Small intestine (tissue), 7 donors: ENCODE data around the gene ZFP36L1. TPM values are rescaled to one million over a fixed set of nuclear protein-coding genes. Genes with fewer than 3 reads are reported as not detected.
A peak's percentile ranks its signal among the peaks of the same experiment; 100 is the strongest.

Experiments used
- DNase-seq, 2 donors: peaks; one replicate each; pipeline versions ENCODE4 v3.0.0 to v3.0.0-alpha.2; 2013
- FAIRE-seq: peaks from 2 replicates; lab custom pipeline; 2012; peaks lifted over from hg19 to GRCh38; lab: Jason Lieb, UNC
- H3K27ac ChIP-seq, 3 donors: one replicate each; pipeline ENCODE4 v1.5.1; 2013; ENCODE audit warnings: low read length in 2 of 3, mild to moderate bottlenecking in 2 of 3, control low read depth in 1 of 3, inconsistent platforms in 1 of 3, low read depth in 1 of 3, moderate library complexity in 1 of 3
- H3K27me3 ChIP-seq, 3 donors: one replicate each; pipeline ENCODE4 v1.6.1; 2013; ENCODE audit warnings: low read length in 3 of 3, inconsistent platforms in 1 of 3; ENCODE audit not compliant: control insufficient read depth in 3 of 3, insufficient read depth in 3 of 3
- H3K36me3 ChIP-seq, 3 donors: one replicate each; pipeline ENCODE4 v1.6.1; 2013; ENCODE audit warnings: low read length in 3 of 3, inconsistent platforms in 1 of 3, low read depth in 1 of 3, mild to moderate bottlenecking in 1 of 3, moderate library complexity in 1 of 3; ENCODE audit not compliant: control insufficient read depth in 3 of 3, insufficient read depth in 2 of 3
- H3K4me1 ChIP-seq, 3 donors: one replicate each; pipeline ENCODE4 v1.6.1; 2013; ENCODE audit warnings: low read length in 2 of 3, inconsistent platforms in 1 of 3, low read depth in 1 of 3, mild to moderate bottlenecking in 1 of 3, moderate library complexity in 1 of 3; ENCODE audit not compliant: control insufficient read depth in 3 of 3, insufficient read depth in 2 of 3
- H3K4me3 ChIP-seq, 3 donors: one replicate each; pipeline ENCODE4 v1.5.1; 2013; ENCODE audit warnings: low read length in 3 of 3, control low read depth in 1 of 3, inconsistent platforms in 1 of 3, low read depth in 1 of 3, mild to moderate bottlenecking in 1 of 3, moderate library complexity in 1 of 3
- H3K9me3 ChIP-seq, 2 donors: one replicate each; pipeline ENCODE4 v1.6.1; 2013; ENCODE audit warnings: low read depth in 1 of 2, low read length in 1 of 2; ENCODE audit not compliant: control insufficient read depth in 2 of 2, insufficient read depth in 1 of 2
- WGBS, 3 donors: extraction: QIAGEN DNeasy Blood & Tissue Kit; methylation state at CpG; one replicate each; pipeline ENCODE4 v1.1.7; 2013; 5-methylcytosine and 5-hydroxymethylcytosine counted together
- polyA plus RNA-seq, 4 donors: library from polyadenylated mRNA; stranded (reverse) in 3 of 4; unstranded in 1 of 4; fragments of 200-250 nt in 3 of 4; fragments of 120-200 nt in 1 of 4; gene quantifications; one replicate each; pipeline versions ENCODE4 v1.2.1 to v1.2.3, GENCODE V29; 2013
- donor health status: healthy with polysubstance abuse.
- donor health status: control.
- donor health status: control.
- donor health status: Bipolar disorder and iron deficiency.
- donor health status: healthy.

The ZFP36L1 gene
- polyA plus RNA-seq, 4 donors = 27.6 to 134 (median 51.9) TPM

DNA sequence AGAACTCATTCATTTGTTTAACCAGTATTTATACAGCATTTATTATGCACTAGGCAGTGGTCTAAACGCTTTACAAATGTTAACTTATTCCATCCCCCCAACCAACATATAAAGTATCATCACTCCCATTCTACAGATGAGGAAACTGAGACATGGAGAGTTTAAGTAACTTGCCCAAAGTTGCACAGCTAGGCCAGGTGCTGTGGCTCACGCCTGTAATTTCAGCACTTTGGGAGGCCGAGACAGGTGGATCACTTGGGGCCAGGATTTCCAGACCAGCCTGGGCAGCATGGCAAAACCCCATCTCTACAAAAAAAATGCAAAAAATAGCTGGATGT is 37.9 kb downstream of the ZFP36L1 start:
- Histone ChIP-seq H3K27ac (no peak overlapping the region), H3K4me1 (peaks cover 0 to 66% (median 0%) of the 10 kb centered on the region in 3 donors), H3K27me3 (no peaks in the 10 kb centered on the region), H3K36me3 (no peaks in the 10 kb centered on the region), H3K9me3 (no peaks in the 10 kb centered on the region), H3K4me3 (no peak overlapping the region)
- FAIRE-seq (no peak), DNase-seq (no peak)
- 90 to 96% (median 95%) methylated on average over 3 of the region's 3 CpGs for WGBS, 3 donors

DNA sequence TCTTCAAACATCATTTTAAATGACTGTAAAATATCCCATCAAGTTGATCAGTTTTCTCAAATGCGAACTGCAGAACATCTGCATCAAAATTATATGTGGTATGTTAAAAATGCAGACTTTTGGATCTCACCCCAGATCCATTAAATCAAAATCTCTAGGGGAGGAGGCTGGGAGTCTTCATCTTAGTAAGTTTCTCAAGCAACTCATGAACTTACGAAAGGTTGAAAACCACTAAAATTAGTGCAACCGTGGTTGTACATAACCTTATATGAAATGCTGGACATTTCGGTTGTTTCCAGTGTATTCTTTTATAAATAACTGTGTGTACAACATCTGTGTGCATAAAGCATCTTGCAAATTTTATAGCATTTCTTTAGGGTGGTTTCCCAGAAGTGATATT is 39.2 kb downstream of the ZFP36L1 start:
- H3K27me3 ChIP-seq = no peaks in the 10 kb centered on the region
- FAIRE-seq = no peak
- no peaks in the 10 kb centered on the region for H3K36me3 ChIP-seq
- H3K9me3 ChIP-seq = no peaks in the 10 kb centered on the region
- H3K4me1 ChIP-seq = peaks cover 0 to 59% (median 0%) of the 10 kb centered on the region in 3 donors
- no peak for DNase-seq
- no peak overlapping the region for H3K4me3 ChIP-seq
- WGBS, 3 donors = 70 to 81% (median 79%) methylated on average over 4 of the region's 4 CpGs
- H3K27ac ChIP-seq = peak overlapping the region in 1 of 3 donors; percentile 46

DNA sequence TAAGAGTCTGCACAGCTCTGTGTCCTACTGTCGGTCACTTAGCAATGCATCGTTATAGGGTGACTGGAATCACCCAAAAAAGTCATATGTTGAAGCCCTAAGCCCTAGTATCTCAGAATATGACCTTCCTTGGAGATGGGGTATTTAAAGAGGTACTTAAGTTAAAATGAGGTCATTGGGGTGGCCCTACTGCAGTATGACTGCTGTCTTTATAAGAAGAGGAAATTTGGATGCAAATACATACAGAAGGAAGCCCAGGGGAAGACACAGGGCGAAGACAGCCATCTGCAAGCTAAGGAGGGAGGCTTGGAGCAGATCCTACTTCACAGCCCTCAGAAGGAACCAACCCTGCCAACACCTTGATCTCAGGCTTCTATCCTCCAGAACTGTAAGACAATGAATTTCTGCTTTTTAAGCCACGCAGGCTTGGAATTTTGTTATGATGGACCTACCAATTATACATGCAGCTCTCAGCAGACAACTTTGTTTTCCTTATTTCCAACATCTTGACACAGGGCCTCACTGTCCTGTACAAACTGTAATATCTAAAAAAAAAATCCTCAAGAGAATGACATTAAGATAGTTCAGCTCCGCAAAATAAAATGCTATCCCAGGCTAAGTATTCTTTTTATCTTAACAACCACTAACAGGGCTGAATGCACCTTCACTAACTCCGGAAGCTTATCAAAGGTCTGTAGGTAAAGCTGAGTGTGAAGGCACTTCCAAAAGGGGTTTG is 40.4 kb downstream of the ZFP36L1 start:
- Histone ChIP-seq H3K4me3 (no peak overlapping the region), H3K36me3 (no peaks in the 10 kb centered on the region), H3K27me3 (no peaks in the 10 kb centered on the region), H3K4me1 (peaks cover 0 to 47% (median 0%) of the 10 kb centered on the region in 3 donors), H3K27ac (no peak overlapping the region), H3K9me3 (no peaks in the 10 kb centered on the region)
- FAIRE-seq = no peak
- WGBS, 3 donors = 83 to 88% (median 85%) methylated on average over 6 of the region's 6 CpGs
- DNase-seq = no peak

DNA sequence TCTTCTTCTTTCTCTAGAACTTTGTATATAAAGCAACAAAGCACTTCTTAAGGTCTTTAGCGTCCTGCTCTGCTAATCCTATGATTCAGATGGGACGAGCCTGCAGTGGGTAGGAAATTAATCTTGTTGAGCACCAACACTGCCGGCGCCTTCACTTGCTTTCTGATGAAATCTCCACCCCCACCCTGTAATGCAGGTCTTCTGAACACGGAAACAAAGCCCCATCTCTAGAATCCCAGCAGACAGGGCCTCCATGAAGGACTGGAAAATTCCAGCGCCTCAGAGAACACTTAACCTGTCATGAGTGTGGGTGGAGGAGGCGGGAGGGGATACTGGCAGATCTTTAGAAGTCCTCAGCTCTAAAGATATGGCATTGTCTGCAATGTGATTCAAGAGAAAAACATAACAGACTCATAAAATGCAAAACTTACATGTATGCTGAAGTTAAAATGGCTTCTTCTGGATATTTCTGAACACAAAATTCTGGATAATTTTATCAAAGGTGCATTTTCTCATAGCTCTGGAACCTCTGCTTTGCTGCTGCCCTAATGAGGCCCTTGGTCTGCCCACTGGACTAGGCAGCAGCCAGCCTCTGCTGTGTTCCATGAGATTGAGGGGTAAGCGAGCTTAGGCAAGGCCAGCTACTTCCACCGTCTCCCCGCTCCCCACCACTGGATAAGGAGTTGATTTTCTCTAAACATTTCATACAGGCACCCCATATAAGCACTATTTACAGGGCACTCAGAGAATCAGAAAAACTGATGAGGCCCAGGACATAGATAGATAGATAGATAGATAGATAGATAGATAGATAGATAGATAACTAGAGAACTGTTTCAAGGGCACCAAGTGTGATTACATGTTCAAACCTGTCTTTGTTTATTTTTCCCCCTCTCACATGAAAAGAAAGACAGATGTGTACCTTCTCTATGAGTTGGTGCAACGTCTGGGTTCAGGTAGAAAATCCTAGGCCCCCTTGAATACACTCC is 43.1 kb downstream of the ZFP36L1 start:
- FAIRE-seq (no peak), DNase-seq (no peak)
- H3K27me3 ChIP-seq = no peaks in the 10 kb centered on the region
- H3K36me3 ChIP-seq = no peaks in the 10 kb centered on the region
- no peak overlapping the region for H3K4me3 ChIP-seq
- no peak overlapping the region for H3K27ac ChIP-seq
- peaks cover 0 to 27% (median 0%) of the 10 kb centered on the region in 3 donors for H3K4me1 ChIP-seq
- no peaks in the 10 kb centered on the region for H3K9me3 ChIP-seq
- WGBS, 3 donors = 80 to 92% (median 84%) methylated on average over 11 of the region's 11 CpGs

DNA sequence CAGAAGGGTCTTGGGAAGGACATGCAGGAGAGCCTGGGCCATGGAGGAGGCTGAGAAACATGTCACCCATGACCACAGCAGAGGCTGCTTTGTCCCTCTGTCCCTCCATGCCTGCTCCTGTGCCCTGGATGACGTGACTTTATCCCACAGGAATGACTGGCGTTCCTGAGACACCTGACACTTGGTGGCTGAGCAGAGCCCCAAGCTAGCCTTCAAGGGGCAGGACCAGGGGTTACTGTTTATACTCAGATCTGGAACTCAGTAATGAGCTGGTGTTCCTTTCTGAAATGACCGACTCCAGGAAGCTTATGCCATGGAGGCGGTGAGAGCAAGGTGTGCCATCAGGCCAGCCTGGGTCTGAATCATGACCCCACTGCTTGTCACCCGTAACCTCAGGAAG is 44.2 kb downstream of the ZFP36L1 start:
- no peak for FAIRE-seq
- WGBS, 3 donors = 91 to 97% (median 93%) methylated on average over 5 of the region's 5 CpGs
- Histone ChIP-seq H3K9me3 (no peaks in the 10 kb centered on the region), H3K27ac (no peak overlapping the region), H3K36me3 (no peaks in the 10 kb centered on the region), H3K27me3 (no peaks in the 10 kb centered on the region), H3K4me1 (peaks cover 0 to 16% (median 0%) of the 10 kb centered on the region in 3 donors), H3K4me3 (no peak overlapping the region)
- no peak for DNase-seq

DNA sequence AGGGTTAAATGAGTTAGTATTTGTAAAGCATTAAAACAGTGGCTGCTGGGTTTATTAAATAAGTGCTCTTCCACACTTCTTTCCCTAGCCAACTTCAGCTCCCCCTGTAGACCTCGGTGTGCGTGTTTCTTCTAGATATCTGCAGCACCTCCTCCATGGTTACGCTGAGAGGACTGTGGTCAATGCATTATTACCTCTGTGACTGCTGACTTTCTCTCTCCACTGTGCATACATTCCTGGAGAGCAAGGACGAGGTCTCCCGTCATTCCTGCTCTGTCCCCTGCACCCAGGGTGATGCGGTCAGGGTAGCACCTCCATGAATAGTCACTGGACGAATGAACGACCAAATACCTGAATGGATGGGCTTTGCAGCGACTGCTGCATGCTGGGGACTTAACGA is 44.6 kb downstream of the ZFP36L1 start:
- Histone ChIP-seq H3K36me3 (no peaks in the 10 kb centered on the region), H3K4me1 (peaks cover 0 to 13% (median 0%) of the 10 kb centered on the region in 3 donors), H3K9me3 (no peaks in the 10 kb centered on the region), H3K4me3 (no peak overlapping the region), H3K27ac (no peak overlapping the region), H3K27me3 (no peaks in the 10 kb centered on the region)
- 83 to 95% (median 94%) methylated on average over 10 of the region's 10 CpGs for WGBS, 3 donors
- DNase-seq (no peak), FAIRE-seq (no peak)

DNA sequence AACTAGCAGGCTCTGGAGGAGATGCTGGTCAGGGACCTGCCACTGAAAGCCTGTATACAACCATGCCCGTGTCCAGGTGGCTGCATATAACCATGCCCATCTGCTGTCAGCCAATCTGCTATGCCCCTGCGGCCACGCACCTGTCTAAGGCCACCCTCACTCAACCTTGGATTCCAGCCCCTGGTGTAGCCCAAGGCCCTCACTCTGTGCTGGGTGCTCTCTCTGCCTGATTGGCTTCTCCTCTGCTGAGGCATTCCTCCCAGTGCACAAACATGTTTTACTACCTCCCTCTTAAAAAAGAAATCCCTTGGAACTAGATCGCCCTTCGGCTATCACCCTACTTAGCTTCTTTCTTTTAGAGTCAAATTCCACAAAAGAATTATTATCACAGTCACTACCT is 45.5 kb downstream of the ZFP36L1 start:
- H3K9me3 ChIP-seq = no peaks in the 10 kb centered on the region
- peaks cover 0 to 5% (median 0%) of the 10 kb centered on the region in 3 donors for H3K4me1 ChIP-seq
- no peaks in the 10 kb centered on the region for H3K36me3 ChIP-seq
- FAIRE-seq (no peak), DNase-seq (no peak)
- H3K27ac ChIP-seq = no peak overlapping the region
- no peak overlapping the region for H3K4me3 ChIP-seq
- 93 to 96% (median 95%) methylated on average over 5 of the region's 5 CpGs for WGBS, 3 donors
- no peaks in the 10 kb centered on the region for H3K27me3 ChIP-seq

DNA sequence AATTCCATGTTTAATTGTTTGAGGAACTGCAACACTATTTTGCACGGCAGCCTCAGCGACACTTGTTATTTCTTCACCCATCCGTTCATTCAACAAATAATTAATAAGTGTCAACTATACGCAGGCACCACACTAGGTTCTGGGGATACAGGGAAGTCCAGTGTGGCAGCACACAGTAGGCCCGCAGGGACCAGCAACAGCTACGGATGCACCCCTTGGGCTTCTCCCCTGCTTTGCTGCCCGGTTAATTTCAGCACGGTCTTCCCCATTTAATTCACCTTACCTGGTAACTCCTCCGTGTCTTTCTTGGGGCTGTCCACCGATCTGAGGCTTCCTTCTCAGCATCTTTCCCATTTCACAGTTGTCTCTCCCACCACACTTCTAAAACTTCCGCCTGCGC is 48.3 kb downstream of the ZFP36L1 start:
- peaks cover 0 to 6% of the 10 kb centered on the region in 2 donors for H3K9me3 ChIP-seq
- no peaks in the 10 kb centered on the region for H3K36me3 ChIP-seq
- H3K4me1 ChIP-seq = no peaks in the 10 kb centered on the region
- H3K27me3 ChIP-seq = no peaks in the 10 kb centered on the region
- WGBS, 3 donors = 93 to 96% (median 95%) methylated on average over 12 of the region's 12 CpGs
- no peak overlapping the region for H3K4me3 ChIP-seq
- FAIRE-seq (no peak), DNase-seq (no peak)
- no peak overlapping the region for H3K27ac ChIP-seq
